GM10266 (cell line): ENCODE results near the gene CCDC93.

Experiments
- DNase-seq: peaks from one replicate; pipeline ENCODE4 v3.0.0; 2012; ENCODE audit errors: extremely low spot score
- TF ChIP-seq, protein P1 (sequence below): IDR thresholded peaks from 2 replicates; pipeline ENCODE4 v1.5.1; 2012; ENCODE audit warnings: mild to moderate bottlenecking, low read depth; ENCODE audit not compliant: control insufficient read depth, insufficient read depth; ENCODE audit errors: missing control alignments

The CCDC93 gene

GRCh38 chr2:117981810-117982209 is 32.1 kb downstream of the CCDC93 start:
- TF ChIP-seq, protein P1, sequence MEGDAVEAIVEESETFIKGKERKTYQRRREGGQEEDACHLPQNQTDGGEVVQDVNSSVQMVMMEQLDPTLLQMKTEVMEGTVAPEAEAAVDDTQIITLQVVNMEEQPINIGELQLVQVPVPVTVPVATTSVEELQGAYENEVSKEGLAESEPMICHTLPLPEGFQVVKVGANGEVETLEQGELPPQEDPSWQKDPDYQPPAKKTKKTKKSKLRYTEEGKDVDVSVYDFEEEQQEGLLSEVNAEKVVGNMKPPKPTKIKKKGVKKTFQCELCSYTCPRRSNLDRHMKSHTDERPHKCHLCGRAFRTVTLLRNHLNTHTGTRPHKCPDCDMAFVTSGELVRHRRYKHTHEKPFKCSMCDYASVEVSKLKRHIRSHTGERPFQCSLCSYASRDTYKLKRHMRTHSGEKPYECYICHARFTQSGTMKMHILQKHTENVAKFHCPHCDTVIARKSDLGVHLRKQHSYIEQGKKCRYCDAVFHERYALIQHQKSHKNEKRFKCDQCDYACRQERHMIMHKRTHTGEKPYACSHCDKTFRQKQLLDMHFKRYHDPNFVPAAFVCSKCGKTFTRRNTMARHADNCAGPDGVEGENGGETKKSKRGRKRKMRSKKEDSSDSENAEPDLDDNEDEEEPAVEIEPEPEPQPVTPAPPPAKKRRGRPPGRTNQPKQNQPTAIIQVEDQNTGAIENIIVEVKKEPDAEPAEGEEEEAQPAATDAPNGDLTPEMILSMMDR, result no peak
- DNase-seq, result no peak

DNA sequence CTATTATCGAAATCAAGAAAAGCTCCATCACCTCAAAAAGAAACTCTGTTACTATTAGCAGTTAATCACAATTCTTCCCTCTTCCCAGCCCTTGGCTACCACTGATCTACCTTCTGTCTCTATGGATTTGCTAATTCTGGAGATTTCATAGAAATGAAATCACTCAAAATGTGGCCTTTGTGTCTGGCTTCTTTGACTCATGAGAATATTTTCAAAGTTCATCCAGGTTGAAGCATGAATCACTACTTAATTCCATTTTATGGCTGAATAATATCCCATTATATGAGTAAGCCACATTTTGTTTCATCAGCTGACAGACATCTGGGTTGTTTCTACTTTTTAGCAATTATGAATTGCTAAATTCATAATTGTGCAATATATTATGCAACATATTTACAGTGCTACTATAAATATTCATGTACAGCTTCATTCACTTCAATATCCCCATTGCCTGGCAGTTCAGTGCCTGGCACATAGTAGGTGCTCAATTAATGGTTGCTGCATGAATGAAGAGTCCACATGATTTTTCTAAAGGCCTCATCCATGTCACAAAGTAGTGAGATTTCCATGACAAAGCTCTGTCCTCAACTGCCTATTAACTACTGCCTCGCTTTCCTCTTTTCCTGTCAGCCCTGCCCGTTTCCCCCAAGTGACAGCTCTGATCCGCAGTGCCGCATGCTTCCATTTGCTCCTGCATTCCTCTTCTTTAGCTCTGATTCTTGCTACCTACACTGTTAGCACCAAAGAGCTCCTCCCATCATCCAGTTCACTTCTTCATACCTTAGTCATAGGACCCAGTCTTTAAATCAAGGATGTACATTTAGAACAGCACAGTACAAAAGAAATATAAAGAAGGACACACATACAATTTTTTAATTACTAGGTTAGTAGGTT is 32.8 kb downstream of the CCDC93 start:
- TF ChIP-seq, protein P1, result no peak
- no peak for DNase-seq

- DNase-seq, result no peak
- TF ChIP-seq, protein P1, result no peak
Observed at GRCh38 chr2:117979911-117980701, 33.8 kb downstream of the CCDC93 start.

DNA sequence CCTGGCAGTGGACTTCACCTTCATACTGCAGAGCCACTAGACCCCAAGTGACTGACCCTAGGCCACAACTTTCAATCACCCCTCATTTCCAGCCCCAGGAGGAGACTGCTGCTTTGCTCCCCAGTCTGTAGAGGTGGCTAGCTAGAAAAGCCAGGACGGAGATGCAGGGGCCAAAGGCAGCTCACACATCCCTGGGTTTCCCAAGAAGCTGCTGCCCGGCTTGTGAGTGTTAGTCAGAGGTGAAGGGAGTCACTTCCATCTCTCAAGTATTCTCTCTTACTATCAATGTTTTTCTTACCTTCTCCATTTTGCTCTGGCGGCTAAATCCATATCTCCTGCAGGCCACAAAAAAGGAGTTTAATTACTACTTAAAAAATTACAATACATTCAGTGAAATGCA is 36.2 kb downstream of the CCDC93 start:
- DNase-seq, result no peak
- TF ChIP-seq, protein P1, result no peak

DNA sequence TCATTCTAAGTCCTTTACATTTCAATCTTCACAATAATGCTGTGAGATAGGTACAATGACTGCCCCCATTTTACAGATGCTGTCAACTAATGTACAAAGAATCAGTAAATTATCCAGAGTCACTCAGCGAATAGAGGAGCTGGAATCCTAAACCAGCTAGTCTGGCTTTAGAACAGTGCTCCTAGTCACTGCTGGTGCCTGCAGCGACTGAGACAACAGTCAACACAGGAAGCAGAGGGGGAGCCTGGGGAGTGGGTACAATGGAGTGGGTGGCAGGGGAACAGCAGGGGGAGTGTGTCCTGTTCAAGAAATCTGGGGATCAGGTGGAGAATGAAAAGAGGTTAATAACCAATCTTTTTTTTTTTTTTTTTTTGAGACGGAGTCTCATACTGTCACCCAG is 37.3 kb downstream of the CCDC93 start:
- DNase-seq, result no peak
- TF ChIP-seq, protein P1, result no peak

GRCh38 chr2:117973498-117974082 is 40.3 kb downstream of the CCDC93 start:
- TF ChIP-seq, protein P1, result no peak
- DNase-seq, result no peak

DNA sequence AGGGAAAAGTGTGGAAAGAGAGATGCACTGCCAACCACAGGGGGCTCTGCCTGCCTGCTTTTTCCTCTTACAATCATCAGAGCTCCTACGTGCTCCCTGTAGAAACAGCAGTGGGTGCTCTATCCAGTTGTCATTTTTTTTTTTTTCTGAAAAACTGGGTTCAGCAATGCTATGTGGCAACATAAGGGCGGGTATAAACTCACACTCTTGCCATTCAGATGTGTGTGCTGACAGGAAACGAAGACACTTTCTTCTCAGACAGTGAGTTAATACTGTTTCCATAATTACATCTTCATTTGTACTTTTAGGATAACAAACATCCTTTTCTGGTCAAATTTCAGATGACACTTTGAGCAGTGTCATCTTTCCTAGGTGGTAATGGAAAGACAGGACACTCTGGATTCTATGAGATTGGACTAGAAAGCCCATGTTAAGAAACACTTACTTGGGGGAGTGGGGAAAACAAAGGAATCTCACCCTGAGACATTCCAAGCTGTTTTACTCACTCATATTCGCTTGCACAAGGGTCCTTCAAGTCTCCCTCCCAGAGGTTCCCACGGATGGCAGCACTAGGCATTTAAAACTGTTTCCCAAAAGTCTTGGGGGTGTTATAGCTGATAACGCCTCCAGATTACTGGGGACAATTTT is 41.3 kb downstream of the CCDC93 start:
- TF ChIP-seq, protein P1, result no peak
- no peak for DNase-seq
